Sigmoid colon (tissue), 4 donors: ENCODE results near the gene HPS1.

Experiments
- CTCF ChIP-seq, 4 experiments: fragments of 450-650 bp in 3 of 4; fragments of 200-600 bp in 1 of 4; IDR thresholded peaks; one replicate each; pipeline ENCODE4 v1.5.1; 2016 to 2019; ENCODE audit warnings: antibody characterized with exemption in 4 of 4, mild to moderate bottlenecking in 3 of 4, moderate library complexity in 2 of 4
- EP300 ChIP-seq, 4 donors: sonication (generic); formaldehyde crosslinking; IDR thresholded peaks; one replicate each; pipeline ENCODE4 v1.6.1; 2017; ENCODE audit warnings: antibody characterized with exemption in 4 of 4
- POLR2A ChIP-seq, 2 donors: fragments of 450-650 bp; IDR thresholded peaks; one replicate each; pipeline ENCODE4 v1.6.1; 2016; ENCODE audit warnings: antibody characterized with exemption in 2 of 2, mild to moderate bottlenecking in 2 of 2, moderate library complexity in 2 of 2

- no peak for TF ChIP-seq POLR2A (IDR thresholded peaks at IDR 0.05)
- no peak for TF ChIP-seq CTCF (IDR thresholded peaks at IDR 0.05)
- TF ChIP-seq EP300 (IDR thresholded peaks at IDR 0.05) = no peak
Observed at GRCh38 chr10:98456043-98456570, 9.4 kb upstream of the HPS1 start.
